GM23338 (cell line): ENCODE results near the gene TCERG1L. TPM values are rescaled to one million over a fixed set of nuclear protein-coding genes. Genes with fewer than 3 reads are reported as not detected.

Experiments used
- ATAC-seq: fragments of 200-7000 bp; cut with Tn5 transposase; 3 replicates; pipeline ENCODE4 v1.9.1; 2020
- DNase-seq: peaks from one replicate; pipeline ENCODE4 v3.0.0-alpha.2; 2015; ENCODE audit warnings: low spot score
- H2AFZ ChIP-seq: fragments of 200-600 bp; sonication (generic); 2 replicates; pipeline ENCODE4 v1.8.0; 2016; ENCODE audit warnings: antibody characterized with exemption, mild to moderate bottlenecking, moderate library complexity
- H3F3A ChIP-seq: fragments of 200-600 bp; sonication (generic); replicated peaks from 2 replicates; pipeline ENCODE4 v1.8.0; 2017; ENCODE audit warnings: antibody characterized with exemption, mixed run types, low read depth
- H3K27ac ChIP-seq: fragments of 200-600 bp; sonication (generic); 2 replicates; pipeline ENCODE4 v1.6.1; 2016; ENCODE audit warnings: low read depth
- H3K27me3 ChIP-seq: fragments of 200-600 bp; sonication (generic); 2 replicates; pipeline ENCODE4 v1.8.0; 2016; ENCODE audit warnings: mild to moderate bottlenecking, mixed run types, moderate library complexity; ENCODE audit not compliant: insufficient read depth
- H3K36me3 ChIP-seq: fragments of 200-600 bp; sonication (generic); 2 replicates; pipeline ENCODE4 v1.8.0; 2016; ENCODE audit warnings: mild to moderate bottlenecking; ENCODE audit not compliant: insufficient read depth
- H3K4me1 ChIP-seq: fragments of 200-600 bp; sonication (generic); 2 replicates; pipeline ENCODE4 v1.8.0; 2016; ENCODE audit warnings: mild to moderate bottlenecking, moderate library complexity; ENCODE audit not compliant: insufficient read depth
- H3K4me2 ChIP-seq: fragments of 200-600 bp; sonication (generic); 2 replicates; pipeline ENCODE4 v1.7.1; 2017; ENCODE audit warnings: mixed run types
- H3K4me3 ChIP-seq: fragments of 200-600 bp; sonication (generic); 2 replicates; pipeline ENCODE4 v1.6.1; 2016; ENCODE audit warnings: mixed run types
- H3K79me2 ChIP-seq: fragments of 200-600 bp; sonication (generic); replicated peaks from 2 replicates; pipeline ENCODE4 v1.8.0; 2017; ENCODE audit warnings: mild to moderate bottlenecking; ENCODE audit not compliant: insufficient read depth
- H3K9me2 ChIP-seq: fragments of 200-600 bp; sonication (generic); 2 replicates; pipeline ENCODE4 v1.8.0; 2017; ENCODE audit not compliant: insufficient read depth
- H4K20me1 ChIP-seq: fragments of 200-600 bp; sonication (generic); replicated peaks from 2 replicates; pipeline ENCODE4 v1.8.0; 2017; ENCODE audit warnings: mild to moderate bottlenecking; ENCODE audit not compliant: insufficient read depth
- H3K27ac Mint-ChIP-seq: 2 replicates; pipeline ENCODE4 v1.8.0; 2020; ENCODE audit warnings: inconsistent platforms, mild to moderate bottlenecking, moderate library complexity, mixed read lengths
- H3K27me3 Mint-ChIP-seq: 3 replicates; pipeline ENCODE4 v1.8.0; 2022; ENCODE audit warnings: low read depth, mild to moderate bottlenecking, moderate library complexity, mixed read lengths, inconsistent platforms; ENCODE audit not compliant: insufficient read depth, poor library complexity
- H3K36me3 Mint-ChIP-seq: 3 replicates; pipeline ENCODE4 v1.8.0; 2021; ENCODE audit warnings: low read depth, mild to moderate bottlenecking, inconsistent platforms, moderate library complexity, mixed read lengths
- H3K4me1 Mint-ChIP-seq: 3 replicates; pipeline ENCODE4 v1.8.0; 2020; ENCODE audit warnings: mild to moderate bottlenecking, inconsistent platforms, mixed read lengths
- H3K4me3 Mint-ChIP-seq: 3 replicates; pipeline ENCODE4 v1.8.0; 2021; ENCODE audit warnings: moderate library complexity, mild to moderate bottlenecking, inconsistent platforms, mixed read lengths
- H3K9me3 Mint-ChIP-seq: 3 replicates; pipeline ENCODE4 v1.8.0; 2020; ENCODE audit warnings: moderate library complexity, mild to moderate bottlenecking, inconsistent platforms, mixed read lengths
- CREB1 ChIP-seq: fragments of 250-450 bp; sonication (Bioruptor Pico); IDR thresholded peaks from 2 replicates; pipeline ENCODE4 v1.5.0; 2020; ENCODE audit warnings: low read depth, mild to moderate bottlenecking, moderate library complexity
- EZH2 ChIP-seq: fragments of 200-600 bp; sonication (generic); IDR thresholded peaks from one replicate; pipeline ENCODE4 v1.8.0; 2017; ENCODE audit warnings: antibody characterized with exemption, mild to moderate bottlenecking, low read depth; ENCODE audit not compliant: unreplicated experiment
- EZH2phosphoT487 ChIP-seq: fragments of 200-600 bp; sonication (generic); IDR thresholded peaks from one replicate; pipeline ENCODE4 v1.8.1; 2018; ENCODE audit warnings: antibody characterized with exemption; ENCODE audit not compliant: unreplicated experiment
- NANOG ChIP-seq: IDR thresholded peaks from 2 replicates; pipeline ENCODE4 v1.6.1; 2016; ENCODE audit warnings: antibody characterized with exemption, borderline replicate concordance
- POLR2AphosphoS5 ChIP-seq: IDR thresholded peaks from 2 replicates; pipeline ENCODE4 v1.6.1; 2016; ENCODE audit warnings: antibody characterized with exemption, low read depth
- STAT1 ChIP-seq: IDR thresholded peaks from one replicate; pipeline ENCODE4 v1.6.1; 2016; ENCODE audit warnings: antibody characterized with exemption; ENCODE audit not compliant: unreplicated experiment
- polyA plus RNA-seq: library from polyadenylated mRNA; unstranded; fragments of >200 nt; fragmentation: Nextera tagmentation; extraction: Ambion mirVana; gene quantifications from 2 replicates; pipeline ENCODE4 v1.2.1, GENCODE V29; 2016
- total RNA-seq: library from RNA; depleted of rRNA; stranded (reverse); fragments of >200 nt; shearing (Covaris generic); gene quantifications from 2 replicates; pipeline ENCODE4 v1.2.3, GENCODE V29; 2014
- TF ChIP-seq, protein P1 (sequence below), 2 experiments: fragments of 200-600 bp in 1 of 2; sonication (generic) in 1 of 2; conservative IDR thresholded peaks; 2 replicates each; pipeline versions ENCODE4 v1.5.1 to v1.6.1; 2016 to 2017; ENCODE audit warnings: antibody characterized with exemption in 2 of 2, low read depth in 2 of 2, mild to moderate bottlenecking in 2 of 2, moderate library complexity in 1 of 2
- TF ChIP-seq, protein P2 (sequence below): IDR thresholded peaks from 2 replicates; pipeline ENCODE4 v1.6.1; 2016; ENCODE audit warnings: antibody characterized with exemption
- TF ChIP-seq, protein P3 (sequence below): fragments of 250-450 bp; sonication (Bioruptor Pico); IDR thresholded peaks from 2 replicates; pipeline ENCODE4 v1.5.0; 2020; ENCODE audit warnings: mild to moderate bottlenecking, moderate library complexity

TCERG1L gene
- total and polyA plus RNA-seq, 2 experiments from 2014 or later: 3.9 to 5.5 TPM

DNA sequence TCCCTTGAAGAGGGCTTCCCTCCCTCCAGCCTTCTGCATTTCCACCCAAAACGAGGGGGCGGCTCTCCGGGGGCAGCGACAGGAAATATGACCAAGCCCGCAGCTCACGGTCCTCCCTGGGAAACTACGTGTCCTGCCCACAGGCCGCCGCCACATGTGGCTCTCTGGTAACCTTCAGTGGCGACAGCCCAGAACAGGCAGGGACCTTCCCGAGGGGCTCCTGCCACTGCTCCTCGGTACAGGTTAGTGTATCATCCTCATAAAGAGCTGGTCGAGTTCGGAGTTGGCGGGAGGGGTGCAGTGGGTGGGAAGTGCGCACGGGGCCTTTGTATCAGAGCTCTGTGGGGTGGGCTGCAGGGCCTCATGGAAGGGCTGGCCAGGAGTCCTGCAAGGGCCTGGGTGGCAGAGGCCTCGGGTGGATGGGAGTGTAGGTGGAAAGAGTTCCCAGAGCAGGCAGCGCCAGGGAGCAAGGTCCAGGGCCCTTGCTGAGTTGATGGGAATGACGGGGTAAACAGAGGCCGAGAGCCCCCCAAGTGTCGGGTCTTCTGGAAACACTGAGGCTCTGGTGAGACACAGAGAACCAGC, 66.0 kb downstream of the TCERG1L start (continued):
- TF ChIP-seq, protein P1, sequence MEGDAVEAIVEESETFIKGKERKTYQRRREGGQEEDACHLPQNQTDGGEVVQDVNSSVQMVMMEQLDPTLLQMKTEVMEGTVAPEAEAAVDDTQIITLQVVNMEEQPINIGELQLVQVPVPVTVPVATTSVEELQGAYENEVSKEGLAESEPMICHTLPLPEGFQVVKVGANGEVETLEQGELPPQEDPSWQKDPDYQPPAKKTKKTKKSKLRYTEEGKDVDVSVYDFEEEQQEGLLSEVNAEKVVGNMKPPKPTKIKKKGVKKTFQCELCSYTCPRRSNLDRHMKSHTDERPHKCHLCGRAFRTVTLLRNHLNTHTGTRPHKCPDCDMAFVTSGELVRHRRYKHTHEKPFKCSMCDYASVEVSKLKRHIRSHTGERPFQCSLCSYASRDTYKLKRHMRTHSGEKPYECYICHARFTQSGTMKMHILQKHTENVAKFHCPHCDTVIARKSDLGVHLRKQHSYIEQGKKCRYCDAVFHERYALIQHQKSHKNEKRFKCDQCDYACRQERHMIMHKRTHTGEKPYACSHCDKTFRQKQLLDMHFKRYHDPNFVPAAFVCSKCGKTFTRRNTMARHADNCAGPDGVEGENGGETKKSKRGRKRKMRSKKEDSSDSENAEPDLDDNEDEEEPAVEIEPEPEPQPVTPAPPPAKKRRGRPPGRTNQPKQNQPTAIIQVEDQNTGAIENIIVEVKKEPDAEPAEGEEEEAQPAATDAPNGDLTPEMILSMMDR (conservative IDR thresholded peaks at IDR 0.05; ENCODE audit: low read depth in 2 of 2): no peak
- TF ChIP-seq EZH2phosphoT487: no peak

DNA sequence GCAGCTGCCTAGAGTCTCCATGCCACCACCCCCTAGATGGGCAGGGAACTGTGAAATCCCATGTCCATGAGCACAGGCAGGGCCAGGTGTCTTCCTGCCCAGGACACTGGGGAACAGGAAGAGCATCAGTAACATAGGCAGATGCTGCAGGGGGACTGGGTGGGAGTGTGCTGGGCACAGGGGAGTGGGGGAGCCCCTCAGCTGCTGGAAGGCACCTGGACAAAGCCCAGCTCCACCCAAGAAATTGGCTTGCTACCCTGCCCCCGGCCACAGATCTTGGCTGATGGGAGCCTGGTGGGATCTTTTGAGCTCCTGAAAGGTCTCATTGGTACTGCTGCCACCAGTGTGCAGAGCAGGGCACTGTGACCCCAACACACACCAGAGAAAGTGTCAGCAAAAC, 66.7 kb downstream of the TCERG1L start:
- Histone ChIP-seq H3K27ac (no peak overlapping the region), H3K27me3 (no peaks in the 10 kb centered on the region), H3K9me2 (no peaks in the 10 kb centered on the region), H3K36me3 (no peaks in the 10 kb centered on the region), H3K4me2 (no peak overlapping the region), H2AFZ (no peak overlapping the region), H3K4me1 (no peaks in the 10 kb centered on the region), H3K4me3 (no peak overlapping the region), H3K79me2 (no peaks in the 10 kb centered on the region), H4K20me1 (no peaks in the 10 kb centered on the region), H3F3A (no peaks in the 10 kb centered on the region)
- H3K36me3 Mint-ChIP-seq: peaks cover 27% of the 10 kb centered on the region
- peaks cover 68% of the 10 kb centered on the region for H3K9me3 Mint-ChIP-seq
- no peak for ATAC-seq
- peaks cover 7% of the 10 kb centered on the region for H3K27me3 Mint-ChIP-seq
- no peaks in the 10 kb centered on the region; the same call in 2 of the 3 replicates for H3K4me1 Mint-ChIP-seq
- H3K27ac Mint-ChIP-seq: no peak overlapping the region
- no peak overlapping the region for H3K4me3 Mint-ChIP-seq
- no peak for DNase-seq
- TF ChIP-seq EZH2: no peak
- TF ChIP-seq, protein P2, sequence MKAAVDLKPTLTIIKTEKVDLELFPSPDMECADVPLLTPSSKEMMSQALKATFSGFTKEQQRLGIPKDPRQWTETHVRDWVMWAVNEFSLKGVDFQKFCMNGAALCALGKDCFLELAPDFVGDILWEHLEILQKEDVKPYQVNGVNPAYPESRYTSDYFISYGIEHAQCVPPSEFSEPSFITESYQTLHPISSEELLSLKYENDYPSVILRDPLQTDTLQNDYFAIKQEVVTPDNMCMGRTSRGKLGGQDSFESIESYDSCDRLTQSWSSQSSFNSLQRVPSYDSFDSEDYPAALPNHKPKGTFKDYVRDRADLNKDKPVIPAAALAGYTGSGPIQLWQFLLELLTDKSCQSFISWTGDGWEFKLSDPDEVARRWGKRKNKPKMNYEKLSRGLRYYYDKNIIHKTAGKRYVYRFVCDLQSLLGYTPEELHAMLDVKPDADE: no peak
- no peak for TF ChIP-seq CREB1
- TF ChIP-seq NANOG: no peak
- TF ChIP-seq POLR2AphosphoS5: no peak
- TF ChIP-seq, protein P1 (conservative IDR thresholded peaks at IDR 0.05; ENCODE audit: low read depth in 2 of 2): no peak
- no peak for TF ChIP-seq STAT1
- TF ChIP-seq, protein P3, sequence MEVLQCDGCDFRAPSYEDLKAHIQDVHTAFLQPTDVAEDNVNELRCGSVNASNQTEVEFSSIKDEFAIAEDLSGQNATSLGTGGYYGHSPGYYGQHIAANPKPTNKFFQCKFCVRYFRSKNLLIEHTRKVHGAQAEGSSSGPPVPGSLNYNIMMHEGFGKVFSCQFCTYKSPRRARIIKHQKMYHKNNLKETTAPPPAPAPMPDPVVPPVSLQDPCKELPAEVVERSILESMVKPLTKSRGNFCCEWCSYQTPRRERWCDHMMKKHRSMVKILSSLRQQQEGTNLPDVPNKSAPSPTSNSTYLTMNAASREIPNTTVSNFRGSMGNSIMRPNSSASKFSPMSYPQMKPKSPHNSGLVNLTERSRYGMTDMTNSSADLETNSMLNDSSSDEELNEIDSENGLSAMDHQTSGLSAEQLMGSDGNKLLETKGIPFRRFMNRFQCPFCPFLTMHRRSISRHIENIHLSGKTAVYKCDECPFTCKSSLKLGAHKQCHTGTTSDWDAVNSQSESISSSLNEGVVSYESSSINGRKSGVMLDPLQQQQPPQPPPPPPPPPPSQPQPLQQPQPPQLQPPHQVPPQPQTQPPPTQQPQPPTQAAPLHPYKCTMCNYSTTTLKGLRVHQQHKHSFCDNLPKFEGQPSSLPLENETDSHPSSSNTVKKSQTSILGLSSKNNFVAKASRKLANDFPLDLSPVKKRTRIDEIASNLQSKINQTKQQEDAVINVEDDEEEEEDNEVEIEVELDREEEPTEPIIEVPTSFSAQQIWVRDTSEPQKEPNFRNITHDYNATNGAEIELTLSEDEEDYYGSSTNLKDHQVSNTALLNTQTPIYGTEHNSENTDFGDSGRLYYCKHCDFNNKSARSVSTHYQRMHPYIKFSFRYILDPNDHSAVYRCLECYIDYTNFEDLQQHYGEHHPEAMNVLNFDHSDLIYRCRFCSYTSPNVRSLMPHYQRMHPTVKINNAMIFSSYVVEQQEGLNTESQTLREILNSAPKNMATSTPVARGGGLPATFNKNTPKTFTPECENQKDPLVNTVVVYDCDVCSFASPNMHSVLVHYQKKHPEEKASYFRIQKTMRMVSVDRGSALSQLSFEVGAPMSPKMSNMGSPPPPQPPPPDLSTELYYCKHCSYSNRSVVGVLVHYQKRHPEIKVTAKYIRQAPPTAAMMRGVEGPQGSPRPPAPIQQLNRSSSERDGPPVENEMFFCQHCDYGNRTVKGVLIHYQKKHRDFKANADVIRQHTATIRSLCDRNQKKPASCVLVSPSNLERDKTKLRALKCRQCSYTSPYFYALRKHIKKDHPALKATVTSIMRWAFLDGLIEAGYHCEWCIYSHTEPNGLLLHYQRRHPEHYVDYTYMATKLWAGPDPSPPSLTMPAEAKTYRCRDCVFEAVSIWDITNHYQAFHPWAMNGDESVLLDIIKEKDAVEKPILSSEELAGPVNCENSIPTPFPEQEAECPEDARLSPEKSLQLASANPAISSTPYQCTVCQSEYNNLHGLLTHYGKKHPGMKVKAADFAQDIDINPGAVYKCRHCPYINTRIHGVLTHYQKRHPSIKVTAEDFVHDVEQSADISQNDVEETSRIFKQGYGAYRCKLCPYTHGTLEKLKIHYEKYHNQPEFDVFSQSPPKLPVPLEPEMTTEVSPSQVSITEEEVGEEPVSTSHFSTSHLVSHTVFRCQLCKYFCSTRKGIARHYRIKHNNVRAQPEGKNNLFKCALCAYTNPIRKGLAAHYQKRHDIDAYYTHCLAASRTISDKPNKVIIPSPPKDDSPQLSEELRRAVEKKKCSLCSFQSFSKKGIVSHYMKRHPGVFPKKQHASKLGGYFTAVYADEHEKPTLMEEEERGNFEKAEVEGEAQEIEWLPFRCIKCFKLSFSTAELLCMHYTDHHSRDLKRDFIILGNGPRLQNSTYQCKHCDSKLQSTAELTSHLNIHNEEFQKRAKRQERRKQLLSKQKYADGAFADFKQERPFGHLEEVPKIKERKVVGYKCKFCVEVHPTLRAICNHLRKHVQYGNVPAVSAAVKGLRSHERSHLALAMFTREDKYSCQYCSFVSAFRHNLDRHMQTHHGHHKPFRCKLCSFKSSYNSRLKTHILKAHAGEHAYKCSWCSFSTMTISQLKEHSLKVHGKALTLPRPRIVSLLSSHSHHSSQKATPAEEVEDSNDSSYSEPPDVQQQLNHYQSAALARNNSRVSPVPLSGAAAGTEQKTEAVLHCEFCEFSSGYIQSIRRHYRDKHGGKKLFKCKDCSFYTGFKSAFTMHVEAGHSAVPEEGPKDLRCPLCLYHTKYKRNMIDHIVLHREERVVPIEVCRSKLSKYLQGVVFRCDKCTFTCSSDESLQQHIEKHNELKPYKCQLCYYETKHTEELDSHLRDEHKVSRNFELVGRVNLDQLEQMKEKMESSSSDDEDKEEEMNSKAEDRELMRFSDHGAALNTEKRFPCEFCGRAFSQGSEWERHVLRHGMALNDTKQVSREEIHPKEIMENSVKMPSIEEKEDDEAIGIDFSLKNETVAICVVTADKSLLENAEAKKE (CRISPR knock-in tag): no peak
